ENCODE results near the gene INO80E.

Gene INO80E

GRCh38 chr16:29989111-29989858, 6.8 kb upstream of the INO80E start:
- Histone ChIP-seq H3K4me1 (ENCODE audit: control insufficient read depth, insufficient read depth, low read length) (no peaks in the 10 kb centered on the region), H3K4me3 (ENCODE audit: low read length) (no peak overlapping the region), H3K9ac (ENCODE audit: low read length) (no peak overlapping the region), H3K36me3 (ENCODE audit: control insufficient read depth, insufficient read depth, low read length) (peaks cover 44% of the 10 kb centered on the region), H3K27me3 (ENCODE audit: control insufficient read depth, insufficient read depth, low read length) (no peaks in the 10 kb centered on the region), H3K27ac (ENCODE audit: low read depth, low read length) (no peak overlapping the region)

GRCh38 chr16:29990034-29990433, 6.0 kb upstream of the INO80E start:
- Histone ChIP-seq H3K4me3 (ENCODE audit: low read length) (no peak overlapping the region), H3K27me3 (ENCODE audit: control insufficient read depth, insufficient read depth, low read length) (no peaks in the 10 kb centered on the region), H3K9ac (ENCODE audit: low read length) (no peak overlapping the region), H3K4me1 (ENCODE audit: control insufficient read depth, insufficient read depth, low read length) (peaks cover 3% of the 10 kb centered on the region), H3K36me3 (ENCODE audit: control insufficient read depth, insufficient read depth, low read length) (peaks cover 36% of the 10 kb centered on the region), H3K27ac (ENCODE audit: low read depth, low read length) (no peak overlapping the region)

GRCh38 chr16:29990883-29991570, 5.0 kb upstream of the INO80E start:
- Histone ChIP-seq H3K27ac (ENCODE audit: low read depth, low read length) (no peak overlapping the region), H3K4me1 (ENCODE audit: control insufficient read depth, insufficient read depth, low read length) (peaks cover 3% of the 10 kb centered on the region), H3K9ac (ENCODE audit: low read length) (no peak overlapping the region), H3K4me3 (ENCODE audit: low read length) (no peak overlapping the region), H3K36me3 (ENCODE audit: control insufficient read depth, insufficient read depth, low read length) (peaks cover 27% of the 10 kb centered on the region), H3K27me3 (ENCODE audit: control insufficient read depth, insufficient read depth, low read length) (no peaks in the 10 kb centered on the region)

- no peak overlapping the region for H3K4me3 ChIP-seq (ENCODE audit: low read length)
- no peak overlapping the region for H3K9ac ChIP-seq (ENCODE audit: low read length)
- peaks cover 4% of the 10 kb centered on the region for H3K4me1 ChIP-seq (ENCODE audit: control insufficient read depth, insufficient read depth, low read length)
- no peak overlapping the region for H3K27ac ChIP-seq (ENCODE audit: low read depth, low read length)
- H3K36me3 ChIP-seq (ENCODE audit: control insufficient read depth, insufficient read depth, low read length) = peaks cover 22% of the 10 kb centered on the region
- H3K27me3 ChIP-seq (ENCODE audit: control insufficient read depth, insufficient read depth, low read length) = no peaks in the 10 kb centered on the region
Measured at GRCh38 chr16:29991571-29991904, 4.5 kb upstream of the INO80E start.

GRCh38 chr16:29992344-29992967, 3.6 kb upstream of the INO80E start:
- H3K4me3 ChIP-seq (ENCODE audit: low read length) = no peak overlapping the region
- H3K36me3 ChIP-seq (ENCODE audit: control insufficient read depth, insufficient read depth, low read length) = peaks cover 18% of the 10 kb centered on the region
- peaks cover 10% of the 10 kb centered on the region for H3K4me1 ChIP-seq (ENCODE audit: control insufficient read depth, insufficient read depth, low read length)
- H3K27me3 ChIP-seq (ENCODE audit: control insufficient read depth, insufficient read depth, low read length) = no peaks in the 10 kb centered on the region
- H3K27ac ChIP-seq (ENCODE audit: low read depth, low read length) = no peak overlapping the region
- H3K9ac ChIP-seq (ENCODE audit: low read length) = no peak overlapping the region

GRCh38 chr16:29993191-29993902, 2.7 kb upstream of the INO80E start:
- H3K4me3 ChIP-seq (ENCODE audit: low read length) = no peak overlapping the region
- H3K27ac ChIP-seq (ENCODE audit: low read depth, low read length) = no peak overlapping the region
- H3K27me3 ChIP-seq (ENCODE audit: control insufficient read depth, insufficient read depth, low read length) = no peaks in the 10 kb centered on the region
- no peak overlapping the region for H3K9ac ChIP-seq (ENCODE audit: low read length)
- peaks cover 10% of the 10 kb centered on the region for H3K4me1 ChIP-seq (ENCODE audit: control insufficient read depth, insufficient read depth, low read length)
- peaks cover 18% of the 10 kb centered on the region for H3K36me3 ChIP-seq (ENCODE audit: control insufficient read depth, insufficient read depth, low read length)

- peaks cover 15% of the 10 kb centered on the region for H3K36me3 ChIP-seq (ENCODE audit: control insufficient read depth, insufficient read depth, low read length)
- peaks cover 10% of the 10 kb centered on the region for H3K4me1 ChIP-seq (ENCODE audit: control insufficient read depth, insufficient read depth, low read length)
- no peak overlapping the region for H3K4me3 ChIP-seq (ENCODE audit: low read length)
- no peaks in the 10 kb centered on the region for H3K27me3 ChIP-seq (ENCODE audit: control insufficient read depth, insufficient read depth, low read length)
- no peak overlapping the region for H3K9ac ChIP-seq (ENCODE audit: low read length)
- H3K27ac ChIP-seq (ENCODE audit: low read depth, low read length) = no peak overlapping the region
Measured at GRCh38 chr16:29993903-29994599, 2.0 kb upstream of the INO80E start.

- H3K27ac ChIP-seq (ENCODE audit: low read depth, low read length) = peak overlapping the region; percentile 96
- H3K4me3 ChIP-seq (ENCODE audit: low read length) = peak overlapping the region; percentile 97
- H3K9ac ChIP-seq (ENCODE audit: low read length) = peak overlapping the region; percentile 36
- peaks cover 9% of the 10 kb centered on the region for H3K36me3 ChIP-seq (ENCODE audit: control insufficient read depth, insufficient read depth, low read length)
- H3K27me3 ChIP-seq (ENCODE audit: control insufficient read depth, insufficient read depth, low read length) = no peaks in the 10 kb centered on the region
- H3K4me1 ChIP-seq (ENCODE audit: control insufficient read depth, insufficient read depth, low read length) = peaks cover 10% of the 10 kb centered on the region
Measured at GRCh38 chr16:29994600-29995323, 1.3 kb upstream of the INO80E start.

GRCh38 chr16:29995324-29995910, 624 bp upstream of the INO80E start, which contains the start of gene HIRIP3:
TSS of gene HIRIP3 (minus strand) at chr16:29995617. CDS start at chr16:29995605, 12 bp downstream.
- Histone ChIP-seq H3K9ac (ENCODE audit: low read length) (peak within 1 kb of the TSS; percentile 92), H3K36me3 (ENCODE audit: control insufficient read depth, insufficient read depth, low read length) (peaks cover 11% of the 10 kb centered on the region)

GRCh38 chr16:29996766-29997250, 767 bp downstream of the INO80E start:
- H3K36me3 ChIP-seq (ENCODE audit: control insufficient read depth, insufficient read depth, low read length) = peaks cover 10% of the 10 kb centered on the region
- peaks cover 10% of the 10 kb centered on the region for H3K4me1 ChIP-seq (ENCODE audit: control insufficient read depth, insufficient read depth, low read length)
- peak overlapping the region; percentile 92 for H3K9ac ChIP-seq (ENCODE audit: low read length)
- H3K27me3 ChIP-seq (ENCODE audit: control insufficient read depth, insufficient read depth, low read length) = no peaks in the 10 kb centered on the region
- peak overlapping the region; percentile 97 for H3K4me3 ChIP-seq (ENCODE audit: low read length)
- H3K27ac ChIP-seq (ENCODE audit: low read depth, low read length) = peak overlapping the region; percentile 96

More at GRCh38 chr16:29995324-29995910, 624 bp upstream of the INO80E start, which contains the start of gene HIRIP3:
- Histone ChIP-seq H3K27me3 (ENCODE audit: control insufficient read depth, insufficient read depth, low read length) (no peaks in the 10 kb centered on the region), H3K27ac (ENCODE audit: low read depth, low read length) (peak within 1 kb of the TSS; percentile 96), H3K4me3 (ENCODE audit: low read length) (peak within 1 kb of the TSS; percentile 97), H3K4me1 (ENCODE audit: control insufficient read depth, insufficient read depth, low read length) (peaks cover 10% of the 10 kb centered on the region)

- no peak overlapping the region for H3K9ac ChIP-seq (ENCODE audit: low read length)
- H3K4me1 ChIP-seq (ENCODE audit: control insufficient read depth, insufficient read depth, low read length) = peaks cover 9% of the 10 kb centered on the region
Measured at GRCh38 chr16:29999605-30000004, 3.6 kb downstream of the INO80E start.

More at GRCh38 chr16:29999605-30000004, 3.6 kb downstream of the INO80E start:
- no peaks in the 10 kb centered on the region for H3K27me3 ChIP-seq (ENCODE audit: control insufficient read depth, insufficient read depth, low read length)
- peaks cover 7% of the 10 kb centered on the region for H3K36me3 ChIP-seq (ENCODE audit: control insufficient read depth, insufficient read depth, low read length)
- no peak overlapping the region for H3K27ac ChIP-seq (ENCODE audit: low read depth, low read length)
- H3K4me3 ChIP-seq (ENCODE audit: low read length) = no peak overlapping the region
